Tibial nerve (tissue), 4 donors: ENCODE results near the gene FOXJ2.

Experiments
- CTCF ChIP-seq, 5 experiments: fragments of 200-600 bp in 3 of 5; fragments of 450-650 bp in 2 of 5; sonication (generic) in 3 of 5; IDR thresholded peaks; one replicate each; pipeline ENCODE4 v1.5.1; 2016 to 2019; ENCODE audit warnings: antibody characterized with exemption in 5 of 5, mild to moderate bottlenecking in 3 of 5, moderate library complexity in 2 of 5
- EP300 ChIP-seq, 2 donors: sonication (generic); formaldehyde crosslinking; IDR thresholded peaks; one replicate each; pipeline ENCODE4 v1.6.1; 2017; ENCODE audit warnings: antibody characterized with exemption in 2 of 2, mild to moderate bottlenecking in 1 of 2

GRCh38 chr12:8050600-8051250, 18.2 kb downstream of the FOXJ2 start:
- no peak for TF ChIP-seq EP300 (IDR thresholded peaks at IDR 0.05)
- no peak for TF ChIP-seq CTCF (IDR thresholded peaks at IDR 0.05)
